Ishikawa (cell line): ENCODE data around the gene FAM107A.

Source experiments
- TAF1 ChIP-seq: IDR thresholded peaks from 2 replicates; pipeline ENCODE4 v1.6.1; 2012; ENCODE audit warnings: low read depth, mild to moderate bottlenecking
- TCF12 ChIP-seq: IDR thresholded peaks from 2 replicates; pipeline ENCODE4 v1.6.1; 2012; ENCODE audit warnings: low read depth
- TF ChIP-seq, protein P1 (sequence below): IDR thresholded peaks from 2 replicates; pipeline ENCODE4 v1.6.1; 2012
- TF ChIP-seq, protein P2 (sequence below): IDR thresholded peaks from 2 replicates; pipeline ENCODE4 v1.6.1; 2012; ENCODE audit warnings: low read depth, mild to moderate bottlenecking

DNA sequence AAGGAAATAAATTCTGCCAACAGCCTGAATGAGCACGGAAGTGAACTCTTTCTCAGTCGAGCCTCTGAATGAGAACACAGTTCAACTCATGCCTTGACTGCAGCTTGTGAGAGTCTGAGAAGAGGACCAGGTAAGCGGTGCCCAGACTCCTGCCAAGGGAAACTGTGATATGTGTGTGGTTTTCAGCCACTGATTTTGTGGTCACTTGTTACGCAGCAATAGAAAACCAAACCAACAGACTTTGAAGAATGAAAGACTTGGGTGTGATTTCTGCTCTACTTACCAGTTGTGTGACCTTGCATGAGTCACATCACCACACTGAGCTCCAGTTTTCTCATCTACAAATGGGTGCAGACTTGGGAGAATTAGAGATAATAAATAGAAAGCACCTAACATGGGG lies 30.6 kb upstream of the FAM107A start:
- TF ChIP-seq TAF1 (no peak), TCF12 (no peak)
- TF ChIP-seq, protein P1, sequence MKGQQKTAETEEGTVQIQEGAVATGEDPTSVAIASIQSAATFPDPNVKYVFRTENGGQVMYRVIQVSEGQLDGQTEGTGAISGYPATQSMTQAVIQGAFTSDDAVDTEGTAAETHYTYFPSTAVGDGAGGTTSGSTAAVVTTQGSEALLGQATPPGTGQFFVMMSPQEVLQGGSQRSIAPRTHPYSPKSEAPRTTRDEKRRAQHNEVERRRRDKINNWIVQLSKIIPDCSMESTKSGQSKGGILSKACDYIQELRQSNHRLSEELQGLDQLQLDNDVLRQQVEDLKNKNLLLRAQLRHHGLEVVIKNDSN = no peak
- TF ChIP-seq, protein P2, sequence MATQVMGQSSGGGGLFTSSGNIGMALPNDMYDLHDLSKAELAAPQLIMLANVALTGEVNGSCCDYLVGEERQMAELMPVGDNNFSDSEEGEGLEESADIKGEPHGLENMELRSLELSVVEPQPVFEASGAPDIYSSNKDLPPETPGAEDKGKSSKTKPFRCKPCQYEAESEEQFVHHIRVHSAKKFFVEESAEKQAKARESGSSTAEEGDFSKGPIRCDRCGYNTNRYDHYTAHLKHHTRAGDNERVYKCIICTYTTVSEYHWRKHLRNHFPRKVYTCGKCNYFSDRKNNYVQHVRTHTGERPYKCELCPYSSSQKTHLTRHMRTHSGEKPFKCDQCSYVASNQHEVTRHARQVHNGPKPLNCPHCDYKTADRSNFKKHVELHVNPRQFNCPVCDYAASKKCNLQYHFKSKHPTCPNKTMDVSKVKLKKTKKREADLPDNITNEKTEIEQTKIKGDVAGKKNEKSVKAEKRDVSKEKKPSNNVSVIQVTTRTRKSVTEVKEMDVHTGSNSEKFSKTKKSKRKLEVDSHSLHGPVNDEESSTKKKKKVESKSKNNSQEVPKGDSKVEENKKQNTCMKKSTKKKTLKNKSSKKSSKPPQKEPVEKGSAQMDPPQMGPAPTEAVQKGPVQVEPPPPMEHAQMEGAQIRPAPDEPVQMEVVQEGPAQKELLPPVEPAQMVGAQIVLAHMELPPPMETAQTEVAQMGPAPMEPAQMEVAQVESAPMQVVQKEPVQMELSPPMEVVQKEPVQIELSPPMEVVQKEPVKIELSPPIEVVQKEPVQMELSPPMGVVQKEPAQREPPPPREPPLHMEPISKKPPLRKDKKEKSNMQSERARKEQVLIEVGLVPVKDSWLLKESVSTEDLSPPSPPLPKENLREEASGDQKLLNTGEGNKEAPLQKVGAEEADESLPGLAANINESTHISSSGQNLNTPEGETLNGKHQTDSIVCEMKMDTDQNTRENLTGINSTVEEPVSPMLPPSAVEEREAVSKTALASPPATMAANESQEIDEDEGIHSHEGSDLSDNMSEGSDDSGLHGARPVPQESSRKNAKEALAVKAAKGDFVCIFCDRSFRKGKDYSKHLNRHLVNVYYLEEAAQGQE = no peak
